Measurements from ENCODE around the gene LIN7A. TPM values are rescaled to one million over a fixed set of nuclear protein-coding genes. Genes with fewer than 3 reads are reported as not detected.
A peak's percentile ranks its signal among the peaks of the same experiment; 100 is the strongest.
"Not testable (repeated sequence)": the region's sequence is repeated elsewhere in the genome, so short reads cannot be mapped to it uniquely, and the experiment has no call there.

LIN7A gene
- total and polyA plus RNA-seq, 2 experiments from 2014 or later = 3.0 to 10.3 TPM

DNA sequence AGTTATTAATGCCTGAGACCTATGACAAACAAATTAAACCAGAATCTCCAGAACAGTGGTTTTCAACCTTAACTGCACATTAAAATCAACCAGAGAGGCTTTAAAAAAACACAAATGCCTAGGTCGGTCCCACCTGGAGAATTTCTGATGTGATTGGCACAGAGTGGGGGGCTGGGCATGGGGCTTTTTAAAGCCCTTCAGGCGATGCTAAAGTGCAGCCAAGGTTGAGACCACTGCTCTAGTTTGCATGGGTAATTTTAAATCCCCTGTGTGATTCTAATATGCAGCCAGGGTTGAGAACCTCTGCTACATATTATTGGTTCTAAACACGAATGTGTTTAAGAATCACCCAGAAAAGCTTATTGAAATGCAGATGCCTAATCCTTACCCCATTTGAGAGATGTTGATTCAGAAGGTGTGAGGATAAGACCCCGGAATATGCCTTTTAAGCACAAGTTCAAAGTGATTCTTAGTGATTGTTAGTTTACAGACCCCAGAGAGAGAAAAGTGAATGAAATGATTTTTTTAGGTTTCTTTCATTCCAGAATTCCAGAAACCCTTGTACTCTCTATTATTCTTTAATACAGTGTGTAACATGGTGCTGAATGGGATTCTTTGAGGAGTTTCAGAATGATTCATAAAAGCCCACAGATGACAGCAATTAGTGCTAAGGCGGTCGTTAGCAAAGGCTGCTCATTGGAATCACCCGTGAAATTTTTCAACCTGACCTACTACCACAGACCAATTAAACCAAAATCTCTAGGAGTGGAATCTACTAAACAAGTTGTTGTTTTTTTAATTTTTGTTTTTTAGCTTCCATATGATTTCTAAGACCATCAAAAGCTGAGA lies 44.9 kb downstream of the LIN7A start:
- Histone ChIP-seq H3K27me3 (no peaks in the 10 kb centered on the region), H3K4me3 (no peak overlapping the region), H3K27ac (no peak overlapping the region), H3K9me3 (ENCODE audit: low read depth) (no peaks in the 10 kb centered on the region), H3K36me3 (no peaks in the 10 kb centered on the region), H3K4me1 (ENCODE audit: low read depth) (no peaks in the 10 kb centered on the region)
- TF ChIP-seq, protein P1, sequence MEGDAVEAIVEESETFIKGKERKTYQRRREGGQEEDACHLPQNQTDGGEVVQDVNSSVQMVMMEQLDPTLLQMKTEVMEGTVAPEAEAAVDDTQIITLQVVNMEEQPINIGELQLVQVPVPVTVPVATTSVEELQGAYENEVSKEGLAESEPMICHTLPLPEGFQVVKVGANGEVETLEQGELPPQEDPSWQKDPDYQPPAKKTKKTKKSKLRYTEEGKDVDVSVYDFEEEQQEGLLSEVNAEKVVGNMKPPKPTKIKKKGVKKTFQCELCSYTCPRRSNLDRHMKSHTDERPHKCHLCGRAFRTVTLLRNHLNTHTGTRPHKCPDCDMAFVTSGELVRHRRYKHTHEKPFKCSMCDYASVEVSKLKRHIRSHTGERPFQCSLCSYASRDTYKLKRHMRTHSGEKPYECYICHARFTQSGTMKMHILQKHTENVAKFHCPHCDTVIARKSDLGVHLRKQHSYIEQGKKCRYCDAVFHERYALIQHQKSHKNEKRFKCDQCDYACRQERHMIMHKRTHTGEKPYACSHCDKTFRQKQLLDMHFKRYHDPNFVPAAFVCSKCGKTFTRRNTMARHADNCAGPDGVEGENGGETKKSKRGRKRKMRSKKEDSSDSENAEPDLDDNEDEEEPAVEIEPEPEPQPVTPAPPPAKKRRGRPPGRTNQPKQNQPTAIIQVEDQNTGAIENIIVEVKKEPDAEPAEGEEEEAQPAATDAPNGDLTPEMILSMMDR (IDR thresholded peaks at IDR 0.05; ENCODE audit: low read depth, low read length) = no peak
- DNase-seq (ENCODE audit: low read depth in 1 of 2, low spot score in 1 of 2) = no peak

DNA sequence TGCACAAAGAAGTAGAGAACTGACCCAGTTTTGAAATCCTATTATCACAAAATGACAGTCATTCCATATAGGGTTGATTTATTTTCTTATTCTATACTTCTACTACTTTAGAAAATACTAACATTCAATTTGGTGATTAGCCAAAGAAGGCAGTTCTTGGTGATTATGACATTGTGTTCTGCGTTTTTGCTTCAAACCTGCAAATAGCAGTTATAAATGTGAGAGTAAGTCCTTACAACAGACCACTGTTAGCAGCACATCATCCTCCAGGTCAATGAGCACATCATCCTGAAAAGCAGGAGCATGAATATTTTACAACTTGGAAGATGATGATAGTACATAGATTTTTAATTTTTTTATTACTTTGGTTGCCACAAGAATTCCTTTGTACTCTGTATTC lies 53.1 kb downstream of the LIN7A start:
- H3K9me3 ChIP-seq (ENCODE audit: low read depth) = no peaks in the 10 kb centered on the region

DNA sequence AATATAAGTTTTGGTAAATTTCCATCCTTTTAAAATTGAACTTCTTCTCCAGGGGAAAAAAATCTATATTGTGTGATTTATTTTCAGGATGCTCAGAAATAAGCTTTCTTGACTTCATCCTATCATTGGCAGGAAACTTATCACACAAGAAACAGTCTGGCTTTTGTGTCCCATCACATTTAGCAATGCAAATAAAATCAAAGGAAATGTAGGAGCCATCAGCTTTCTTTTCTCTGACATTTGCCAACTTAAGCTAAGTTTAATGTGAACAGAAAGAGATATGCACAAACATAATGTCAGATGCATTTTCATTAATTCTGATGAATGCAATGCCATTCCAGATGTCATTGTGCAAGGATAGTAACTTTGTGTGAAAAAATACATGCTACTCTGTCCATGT lies 56.6 kb downstream of the LIN7A start:
- H3K4me1 ChIP-seq (ENCODE audit: low read depth) = peaks cover 20% of the 10 kb centered on the region
- no peaks in the 10 kb centered on the region for H3K27me3 ChIP-seq
- H3K27ac ChIP-seq = no peak overlapping the region
- H3K36me3 ChIP-seq = no peaks in the 10 kb centered on the region
- TF ChIP-seq, protein P1 (IDR thresholded peaks at IDR 0.05; ENCODE audit: low read depth, low read length) = no peak
- no peak for DNase-seq (ENCODE audit: low read depth in 1 of 2, low spot score in 1 of 2)
- H3K9me3 ChIP-seq (ENCODE audit: low read depth) = no peaks in the 10 kb centered on the region
- H3K4me3 ChIP-seq = no peak overlapping the region

More for the DNA sequence above, 53.1 kb downstream of the LIN7A start:
- H3K36me3 ChIP-seq = no peaks in the 10 kb centered on the region
- TF ChIP-seq, protein P1 (IDR thresholded peaks at IDR 0.05; ENCODE audit: low read depth, low read length) = no peak
- peaks cover 5% of the 10 kb centered on the region for H3K4me1 ChIP-seq (ENCODE audit: low read depth)
- DNase-seq (ENCODE audit: low read depth in 1 of 2, low spot score in 1 of 2) = no peak
- H3K4me3 ChIP-seq = no peak overlapping the region
- no peaks in the 10 kb centered on the region for H3K27me3 ChIP-seq
- H3K27ac ChIP-seq = no peak overlapping the region

DNA sequence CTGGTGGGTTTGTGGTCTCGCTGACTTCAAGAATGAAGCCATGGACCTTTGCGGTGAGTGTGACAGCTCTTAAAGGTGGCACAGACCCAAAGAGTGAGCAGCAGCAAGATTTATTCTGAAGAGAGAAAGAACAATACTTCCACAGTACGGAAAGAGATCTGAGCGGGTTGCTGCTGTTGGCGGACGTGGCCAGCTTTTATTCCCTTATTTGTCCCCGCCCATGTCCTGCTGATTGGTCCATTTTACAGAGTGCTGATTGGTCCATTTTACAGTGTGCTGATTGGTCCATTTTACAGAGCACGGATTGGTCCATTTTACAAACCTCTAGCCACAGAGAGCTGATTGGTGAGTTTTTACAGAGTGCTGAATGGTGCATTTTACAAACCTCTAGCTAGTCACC lies 59.3 kb downstream of the LIN7A start:
- not testable (repeated sequence) for H3K36me3 ChIP-seq; DNase-seq (ENCODE audit: low read depth in 1 of 2, low spot score in 1 of 2); H3K9me3 ChIP-seq (ENCODE audit: low read depth)

DNA sequence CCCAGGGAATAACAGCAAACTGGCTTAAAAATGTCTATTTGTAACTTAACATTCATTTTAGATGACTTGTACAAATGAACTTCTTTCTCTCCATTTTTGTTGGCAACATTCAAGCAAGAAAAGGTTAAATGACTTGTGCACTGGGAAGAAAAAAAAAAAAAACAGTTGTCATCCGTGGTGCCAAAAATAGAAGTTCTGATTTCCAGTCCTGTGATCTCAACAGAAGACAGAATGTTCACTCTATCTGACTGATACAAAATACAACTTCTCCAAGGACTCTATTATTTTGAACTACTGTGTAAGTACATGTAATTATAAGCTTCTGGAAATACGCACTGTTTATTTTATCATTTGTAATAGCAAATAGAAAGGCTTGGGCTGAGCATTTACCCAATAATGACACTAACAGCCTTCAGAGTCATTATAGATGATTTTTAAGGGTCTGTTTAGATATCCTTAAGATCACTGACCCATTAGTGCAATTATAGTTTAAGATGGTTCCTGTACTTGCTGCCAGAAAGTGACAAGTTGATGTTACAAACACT lies 59.9 kb downstream of the LIN7A start:
- Histone ChIP-seq H3K27me3 (no peaks in the 10 kb centered on the region), H3K4me1 (ENCODE audit: low read depth) (peaks cover 20% of the 10 kb centered on the region), H3K9me3 (ENCODE audit: low read depth) (no peaks in the 10 kb centered on the region), H3K4me3 (no peak overlapping the region), H3K27ac (peak overlapping the region; percentile 70), H3K36me3 (no peaks in the 10 kb centered on the region)
- DNase-seq (ENCODE audit: low read depth in 1 of 2, low spot score in 1 of 2) = peak in 1 of 2 donors; percentile 18
- TF ChIP-seq, protein P1 (IDR thresholded peaks at IDR 0.05; ENCODE audit: low read depth, low read length) = no peak

More for the DNA sequence above, 59.3 kb downstream of the LIN7A start:
- not testable (repeated sequence) for H3K4me3 ChIP-seq, H3K27me3 ChIP-seq
- Histone ChIP-seq H3K27ac (peak overlapping the region; percentile 70), H3K4me1 (ENCODE audit: low read depth) (peaks cover 20% of the 10 kb centered on the region)

DNA sequence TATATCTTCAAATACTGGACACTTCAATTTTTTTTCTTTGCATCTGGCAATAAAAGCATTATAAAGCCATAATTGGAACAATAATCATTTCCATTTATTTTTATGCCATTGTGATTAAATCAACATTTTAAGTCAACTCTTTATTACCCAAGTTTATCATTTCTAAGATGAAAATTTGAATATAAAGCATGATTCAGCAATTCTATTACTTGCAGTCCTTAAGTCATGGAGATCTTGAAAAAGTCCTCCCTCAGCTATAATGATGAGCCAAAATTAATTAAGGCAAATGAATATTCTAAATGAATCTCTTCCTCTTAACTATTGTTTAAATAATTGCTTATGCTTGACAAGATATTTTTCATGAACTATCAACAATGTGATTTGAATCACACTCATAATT lies 65.7 kb downstream of the LIN7A start:
- H3K4me1 ChIP-seq (ENCODE audit: low read depth) = peaks cover under 1% of the 10 kb centered on the region
- no peak for DNase-seq (ENCODE audit: low read depth in 1 of 2, low spot score in 1 of 2)
- TF ChIP-seq, protein P1 (IDR thresholded peaks at IDR 0.05; ENCODE audit: low read depth, low read length) = no peak

More for the DNA sequence above, 65.7 kb downstream of the LIN7A start:
- Histone ChIP-seq H3K9me3 (ENCODE audit: low read depth) (no peaks in the 10 kb centered on the region), H3K27ac (no peak overlapping the region), H3K27me3 (no peaks in the 10 kb centered on the region), H3K36me3 (no peaks in the 10 kb centered on the region), H3K4me3 (no peak overlapping the region)

All from cardiac muscle cell (in vitro differentiated cells and primary cell).